ENCODE results near the gene NCOA1. TPM values are rescaled to one million over a fixed set of nuclear protein-coding genes. Genes with fewer than 3 reads are reported as not detected.

Gene NCOA1
- total RNA-seq, 2 experiments from 2014 or later = 24.4 to 26.2 TPM

GRCh38 chr2:24626131-24626530 lies 135.1 kb downstream of the NCOA1 start:
- CTCF ChIA-PET = no interaction called here
- ATAC-seq = no peak

GRCh38 chr2:24628746-24629145 lies 137.7 kb downstream of the NCOA1 start:
- H3K27ac Mint-ChIP-seq = no peak overlapping the region
- peaks cover 3% of the 10 kb centered on the region for H3K36me3 Mint-ChIP-seq
- no peak for ATAC-seq
- H3K9me3 Mint-ChIP-seq (ENCODE audit: low read depth) = no peaks in the 10 kb centered on the region
- no peaks in the 10 kb centered on the region for H3K4me1 Mint-ChIP-seq
- H3K4me3 Mint-ChIP-seq = no peak overlapping the region
- H3K27me3 Mint-ChIP-seq = no peaks in the 10 kb centered on the region
- CTCF ChIA-PET = no interaction called here
- no peak for DNase-seq

More at GRCh38 chr2:24626131-24626530, 135.1 kb downstream of the NCOA1 start:
- Mint-ChIP-seq H3K9me3 (ENCODE audit: low read depth) (no peaks in the 10 kb centered on the region), H3K4me3 (no peak overlapping the region), H3K4me1 (peaks cover 3% of the 10 kb centered on the region), H3K36me3 (peaks cover 5% of the 10 kb centered on the region), H3K27ac (no peak overlapping the region), H3K27me3 (no peaks in the 10 kb centered on the region)
- no peak for DNase-seq

GRCh38 chr2:24632172-24632571 lies 141.1 kb downstream of the NCOA1 start:
- ATAC-seq = no peak
- CTCF ChIA-PET = interaction anchor here (0.6 kb wide), 1 partner anchor 144 kb away, joined by 3 read pairs; no protein-coding TSS in a partner anchor
- Mint-ChIP-seq H3K4me3 (no peak overlapping the region), H3K36me3 (peaks cover 1% of the 10 kb centered on the region), H3K27ac (no peak overlapping the region), H3K4me1 (no peaks in the 10 kb centered on the region), H3K27me3 (no peaks in the 10 kb centered on the region), H3K9me3 (ENCODE audit: low read depth) (no peaks in the 10 kb centered on the region)
- no peak for DNase-seq

- Mint-ChIP-seq H3K36me3 (peaks cover 10% of the 10 kb centered on the region), H3K9me3 (ENCODE audit: low read depth) (peaks cover 9% of the 10 kb centered on the region), H3K27me3 (no peaks in the 10 kb centered on the region), H3K4me3 (no peak overlapping the region), H3K27ac (no peak overlapping the region), H3K4me1 (no peaks in the 10 kb centered on the region)
- CTCF ChIA-PET = no interaction called here
- DNase-seq (no peak), ATAC-seq (no peak)
Observed at GRCh38 chr2:24635181-24635580, 144.1 kb downstream of the NCOA1 start.

- CTCF ChIA-PET = no interaction called here
- H3K27me3 Mint-ChIP-seq = no peaks in the 10 kb centered on the region
- H3K9me3 Mint-ChIP-seq (ENCODE audit: low read depth) = peaks cover 9% of the 10 kb centered on the region
- no peak overlapping the region for H3K27ac Mint-ChIP-seq
- ATAC-seq = no peak
- DNase-seq = no peak
- no peaks in the 10 kb centered on the region for H3K4me1 Mint-ChIP-seq
- peaks cover 11% of the 10 kb centered on the region for H3K36me3 Mint-ChIP-seq
- no peak overlapping the region for H3K4me3 Mint-ChIP-seq
Observed at GRCh38 chr2:24638568-24638967, 147.5 kb downstream of the NCOA1 start.

- Mint-ChIP-seq H3K4me3 (no peak overlapping the region), H3K9me3 (ENCODE audit: low read depth) (peaks cover 9% of the 10 kb centered on the region), H3K27ac (no peak overlapping the region), H3K36me3 (peaks cover 12% of the 10 kb centered on the region), H3K27me3 (no peaks in the 10 kb centered on the region), H3K4me1 (no peaks in the 10 kb centered on the region)
- CTCF ChIA-PET = no interaction called here
- ATAC-seq = no peak
- DNase-seq = no peak
Observed at GRCh38 chr2:24642351-24642750, 151.3 kb downstream of the NCOA1 start.

GRCh38 chr2:24643051-24643450 lies 152.0 kb downstream of the NCOA1 start:
- Mint-ChIP-seq H3K4me3 (no peak overlapping the region), H3K36me3 (peaks cover 11% of the 10 kb centered on the region), H3K27ac (no peak overlapping the region), H3K4me1 (no peaks in the 10 kb centered on the region), H3K9me3 (ENCODE audit: low read depth) (peaks cover 9% of the 10 kb centered on the region), H3K27me3 (no peaks in the 10 kb centered on the region)
- no peak for ATAC-seq
- CTCF ChIA-PET = no interaction called here
- no peak for DNase-seq

- no peak overlapping the region for H3K27ac Mint-ChIP-seq
- no peak for ATAC-seq
Observed at GRCh38 chr2:24644032-24644431, 153.0 kb downstream of the NCOA1 start.

GRCh38 chr2:24650997-24651642 lies 160.1 kb downstream of the NCOA1 start:
- no peak for DNase-seq
- no peak overlapping the region for H3K27ac Mint-ChIP-seq
- H3K27me3 Mint-ChIP-seq = no peaks in the 10 kb centered on the region
- H3K4me1 Mint-ChIP-seq = no peaks in the 10 kb centered on the region
- H3K36me3 Mint-ChIP-seq = peaks cover 3% of the 10 kb centered on the region
- no peak for ATAC-seq
- H3K9me3 Mint-ChIP-seq (ENCODE audit: low read depth) = peaks cover 3% of the 10 kb centered on the region
- H3K4me3 Mint-ChIP-seq = no peak overlapping the region
- CTCF ChIA-PET = no interaction called here

More at GRCh38 chr2:24644032-24644431, 153.0 kb downstream of the NCOA1 start:
- H3K9me3 Mint-ChIP-seq (ENCODE audit: low read depth) = no peaks in the 10 kb centered on the region
- H3K4me3 Mint-ChIP-seq = no peak overlapping the region
- no peaks in the 10 kb centered on the region for H3K27me3 Mint-ChIP-seq
- no peak for DNase-seq
- H3K36me3 Mint-ChIP-seq = peaks cover 4% of the 10 kb centered on the region
- CTCF ChIA-PET = no interaction called here
- no peaks in the 10 kb centered on the region for H3K4me1 Mint-ChIP-seq

GRCh38 chr2:24651643-24652003 lies 160.6 kb downstream of the NCOA1 start:
- no peak overlapping the region for H3K27ac Mint-ChIP-seq
- H3K4me1 Mint-ChIP-seq = no peaks in the 10 kb centered on the region
- H3K9me3 Mint-ChIP-seq (ENCODE audit: low read depth) = peaks cover 3% of the 10 kb centered on the region
- DNase-seq = no peak
- H3K36me3 Mint-ChIP-seq = peaks cover 3% of the 10 kb centered on the region
- no peak overlapping the region for H3K4me3 Mint-ChIP-seq
- no peak for ATAC-seq
- no peaks in the 10 kb centered on the region for H3K27me3 Mint-ChIP-seq
- CTCF ChIA-PET = no interaction called here

GRCh38 chr2:24652265-24653182 lies 161.5 kb downstream of the NCOA1 start:
- Mint-ChIP-seq H3K27me3 (no peaks in the 10 kb centered on the region), H3K9me3 (ENCODE audit: low read depth) (peaks cover 3% of the 10 kb centered on the region), H3K27ac (no peak overlapping the region), H3K36me3 (peaks cover 3% of the 10 kb centered on the region), H3K4me3 (no peak overlapping the region), H3K4me1 (no peaks in the 10 kb centered on the region)
- ATAC-seq (no peak), DNase-seq (no peak)
- CTCF ChIA-PET = no interaction called here

GRCh38 chr2:24657818-24658217 lies 166.8 kb downstream of the NCOA1 start:
- no peak overlapping the region for H3K4me3 Mint-ChIP-seq
- H3K36me3 Mint-ChIP-seq = peaks cover 5% of the 10 kb centered on the region
- no peaks in the 10 kb centered on the region for H3K4me1 Mint-ChIP-seq
- CTCF ChIA-PET = no interaction called here
- DNase-seq (no peak), ATAC-seq (no peak)
- H3K27me3 Mint-ChIP-seq = no peaks in the 10 kb centered on the region
- no peak overlapping the region for H3K27ac Mint-ChIP-seq
- no peaks in the 10 kb centered on the region for H3K9me3 Mint-ChIP-seq (ENCODE audit: low read depth)

GRCh38 chr2:24658531-24659202 lies 167.6 kb downstream of the NCOA1 start:
- Mint-ChIP-seq H3K4me1 (no peaks in the 10 kb centered on the region), H3K27ac (no peak overlapping the region), H3K36me3 (peaks cover 6% of the 10 kb centered on the region), H3K9me3 (ENCODE audit: low read depth) (no peaks in the 10 kb centered on the region), H3K27me3 (no peaks in the 10 kb centered on the region), H3K4me3 (no peak overlapping the region)
- ATAC-seq (no peak), DNase-seq (no peak)
- CTCF ChIA-PET = no interaction called here

GRCh38 chr2:24659862-24660261 lies 168.8 kb downstream of the NCOA1 start:
- Mint-ChIP-seq H3K4me3 (no peak overlapping the region), H3K27me3 (no peaks in the 10 kb centered on the region), H3K27ac (no peak overlapping the region), H3K4me1 (no peaks in the 10 kb centered on the region), H3K9me3 (ENCODE audit: low read depth) (no peaks in the 10 kb centered on the region), H3K36me3 (peaks cover 7% of the 10 kb centered on the region)
- DNase-seq (no peak), ATAC-seq (no peak)
- CTCF ChIA-PET = no interaction called here
